ENCODE measurements around the gene SEMA3B. TPM values are rescaled to one million over a fixed set of nuclear protein-coding genes. Genes with fewer than 3 reads are reported as not detected.

SEMA3B gene
- total RNA-seq, 4 donors from 2014 or later = 37.4 to 66.6 (median 46.4) TPM

DNA sequence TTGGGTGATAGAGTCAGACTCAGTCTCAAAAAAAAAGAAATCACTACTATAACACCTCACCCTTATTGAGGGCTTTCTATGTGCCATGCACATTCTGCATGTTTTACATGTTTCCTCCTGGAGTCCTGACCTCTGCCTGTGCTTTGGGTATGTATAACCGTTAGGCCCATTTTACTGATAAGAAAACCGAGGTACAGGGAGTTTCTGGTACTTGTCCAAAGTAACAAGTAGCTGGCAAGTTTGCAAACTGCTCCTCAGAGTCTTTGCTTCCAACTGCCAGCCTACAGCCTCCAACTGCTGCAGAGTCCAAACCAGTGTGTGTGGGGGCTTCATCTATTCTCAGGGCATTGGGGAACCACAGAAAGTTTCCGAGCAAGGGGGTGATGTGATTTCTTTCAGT, 36.6 kb upstream of the SEMA3B start:
- DNase-seq (ENCODE audit: extremely low spot score) = no peak
- whole genome bisulfite sequencing = 82% methylated on average over 3 of the region's 3 CpGs
- no peaks in the 10 kb centered on the region for H3K9me3 ChIP-seq

DNA sequence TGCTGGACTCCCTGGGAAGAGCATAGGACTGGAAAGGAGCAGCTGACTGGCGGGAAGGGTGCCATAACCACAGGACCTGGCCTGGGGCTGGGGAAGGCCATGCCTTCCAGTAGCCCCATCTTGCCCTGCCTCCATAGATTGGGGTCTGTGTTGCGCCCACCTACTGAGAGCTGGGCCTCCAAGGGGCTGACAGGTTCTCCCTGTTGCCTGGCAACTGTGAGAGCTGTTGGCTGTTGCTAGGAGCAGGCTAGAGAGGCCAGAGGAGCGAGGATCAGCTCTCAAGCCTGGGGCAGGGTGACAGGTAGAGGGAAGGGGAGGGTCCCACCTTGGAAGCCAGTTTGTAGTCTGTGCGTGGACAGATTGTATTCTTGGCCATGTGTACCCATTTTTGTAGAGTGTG, 35.8 kb upstream of the SEMA3B start:
- no peaks in the 10 kb centered on the region for H3K36me3 ChIP-seq
- H3K27ac ChIP-seq (replicated peaks in 1 of 4) = no peak overlapping the region
- no peaks in the 10 kb centered on the region for H3K9me3 ChIP-seq
- TF ChIP-seq EP300 (IDR thresholded peaks at IDR 0.05) (no peak), CTCF (IDR thresholded peaks at IDR 0.05) (no peak), POLR2A (IDR thresholded peaks at IDR 0.05; ENCODE audit: low read depth) (no peak), POLR2AphosphoS5 (IDR thresholded peaks at IDR 0.05) (no peak)
- DNase-seq (ENCODE audit: extremely low spot score) = no peak
- intact Hi-C loops (cut with DNase I) = no loop called here
- no peaks in the 10 kb centered on the region for H3K27me3 ChIP-seq
- WGBS = 89% methylated on average over 4 of the region's 4 CpGs
- peaks cover 17 to 33% (median 30%) of the 10 kb centered on the region in 4 donors for H3K4me1 ChIP-seq
- no peak overlapping the region for H3K4me3 ChIP-seq

More for the DNA sequence above, 36.6 kb upstream of the SEMA3B start:
- no peak overlapping the region for H3K4me3 ChIP-seq
- no peak overlapping the region for H3K27ac ChIP-seq (replicated peaks in 1 of 4)
- peaks cover 20 to 30% (median 28%) of the 10 kb centered on the region in 4 donors for H3K4me1 ChIP-seq
- no peaks in the 10 kb centered on the region for H3K36me3 ChIP-seq
- TF ChIP-seq POLR2A (IDR thresholded peaks at IDR 0.05; ENCODE audit: low read depth) = no peak
- no peak for TF ChIP-seq POLR2AphosphoS5 (IDR thresholded peaks at IDR 0.05)
- no peak for TF ChIP-seq CTCF (IDR thresholded peaks at IDR 0.05)
- TF ChIP-seq EP300 (IDR thresholded peaks at IDR 0.05) = no peak
- intact Hi-C loops (cut with DNase I) = no loop called here
- H3K27me3 ChIP-seq = no peaks in the 10 kb centered on the region

- intact Hi-C loops (cut with DNase I) = no loop called here
- H3K4me1 ChIP-seq = peaks cover 44 to 56% (median 52%) of the 10 kb centered on the region in 4 donors
- peak; percentile 100 for DNase-seq (ENCODE audit: extremely low spot score)
- no peaks in the 10 kb centered on the region for H3K9me3 ChIP-seq
- H3K27me3 ChIP-seq = no peaks in the 10 kb centered on the region
- peak within 1 kb of the TSS; percentile 88 to 92 (median 90) for H3K27ac ChIP-seq (replicated peaks in 1 of 4)
- peak; percentile 85 for TF ChIP-seq POLR2A (IDR thresholded peaks at IDR 0.05; ENCODE audit: low read depth)
- TF ChIP-seq POLR2AphosphoS5 (IDR thresholded peaks at IDR 0.05) = peak; percentile 86 to 97
- no peak for TF ChIP-seq CTCF (IDR thresholded peaks at IDR 0.05)
- no peak for TF ChIP-seq EP300 (IDR thresholded peaks at IDR 0.05)
- WGBS = 1% methylated on average over 43 of the region's 75 CpGs
- peaks cover 0 to 11% (median 4%) of the 10 kb centered on the region in 4 donors for H3K36me3 ChIP-seq
- H3K4me3 ChIP-seq = peak within 1 kb of the TSS; percentile 64 to 94 (median 80)
Observed at GRCh38 chr3:50235716-50236483, 33.0 kb upstream of the SEMA3B start, which contains the start of gene GNAI2. Gene GNAI2 (plus strand): TSS chr3:50236204. CDS start chr3:50236336, 132 bp downstream.

- Histone ChIP-seq H3K4me3 (peak overlapping the region; percentile 64 to 94 (median 80)), H3K27ac (replicated peaks in 1 of 4) (peak overlapping the region; percentile 88 to 92 (median 90)), H3K27me3 (no peaks in the 10 kb centered on the region), H3K36me3 (peaks cover 0 to 11% (median 4%) of the 10 kb centered on the region in 4 donors), H3K9me3 (no peaks in the 10 kb centered on the region), H3K4me1 (peaks cover 51 to 63% (median 59%) of the 10 kb centered on the region in 4 donors)
- no peak for DNase-seq (ENCODE audit: extremely low spot score)
- 2% methylated on average over 13 of the region's 13 CpGs for WGBS
- intact Hi-C loops (cut with DNase I) = no loop called here
- no peak for TF ChIP-seq EP300 (IDR thresholded peaks at IDR 0.05)
- no peak for TF ChIP-seq POLR2AphosphoS5 (IDR thresholded peaks at IDR 0.05)
- no peak for TF ChIP-seq POLR2A (IDR thresholded peaks at IDR 0.05; ENCODE audit: low read depth)
- TF ChIP-seq CTCF (IDR thresholded peaks at IDR 0.05) = no peak
Observed at GRCh38 chr3:50236484-50237132, 32.3 kb upstream of the SEMA3B start.

Data from esophagus muscularis mucosa (tissue), 4 donors.